ENCODE measurements around the gene BIRC2.
A peak's percentile ranks its signal among the peaks of the same experiment; 100 is the strongest.

BIRC2 gene

DNA sequence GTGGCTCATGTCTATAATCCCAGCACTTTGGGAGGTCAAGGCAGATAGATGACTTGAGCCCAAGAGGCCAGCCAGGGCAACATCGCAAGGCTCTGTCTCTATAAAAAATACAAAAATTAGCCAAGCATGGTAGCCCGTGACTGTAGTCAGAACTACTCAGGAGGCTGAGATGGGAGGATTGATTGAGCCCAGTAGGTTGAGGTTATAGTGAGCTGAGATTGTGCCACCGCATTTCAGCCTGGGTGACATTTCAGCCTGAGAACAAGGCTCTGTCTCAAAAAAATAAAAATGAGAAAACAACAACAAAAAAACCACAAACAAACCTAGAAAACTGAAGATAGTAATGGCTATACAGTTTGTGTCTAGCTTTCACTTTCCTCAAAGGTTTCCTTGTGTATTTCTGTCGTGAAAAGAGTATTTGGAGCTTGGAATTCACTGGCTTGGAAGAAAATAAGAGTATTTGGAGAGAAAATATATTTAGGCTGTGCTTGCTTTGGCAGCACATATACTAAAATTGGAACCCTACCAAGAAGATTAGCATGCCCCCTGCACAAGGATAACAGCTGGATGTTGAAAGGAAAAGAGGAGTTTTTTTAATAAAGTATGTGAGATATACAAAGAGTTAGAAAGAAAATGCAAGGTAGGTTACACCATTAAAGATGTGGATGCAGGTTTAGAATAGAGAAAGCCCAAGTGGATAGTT, 33.6 kb upstream of the BIRC2 start:
- Histone ChIP-seq H3K9me2 (replicated peaks; ENCODE audit: insufficient read depth, low read length) (no peaks in the 10 kb centered on the region), H3K27me3 (replicated peaks; ENCODE audit: insufficient read depth, low read length) (no peaks in the 10 kb centered on the region), H3K36me3 (replicated peaks; ENCODE audit: insufficient read depth, low read length) (no peaks in the 10 kb centered on the region), H3K9ac (ENCODE audit: low read length) (no peak overlapping the region), H3K4me1 (ENCODE audit: low read length) (peaks cover 31% of the 10 kb centered on the region), H3K4me2 (ENCODE audit: low read depth, low read length) (peak overlapping the region; percentile 12; the same call in 1 of the 2 replicates), H4K20me1 (ENCODE audit: insufficient read depth, low read length) (no peaks in the 10 kb centered on the region), H3K4me3 (ENCODE audit: low read length) (no peak overlapping the region), H3F3A (ENCODE audit: insufficient read depth, low read length) (peaks cover 25% of the 10 kb centered on the region), H2AFZ (ENCODE audit: low read length) (no peak overlapping the region), H3K79me2 (ENCODE audit: low read length) (peaks cover 9% of the 10 kb centered on the region), H3K27ac (ENCODE audit: low read length) (no peak overlapping the region), H3K9me3 (replicated peaks; ENCODE audit: insufficient read depth, low read length) (no peaks in the 10 kb centered on the region)
- DNase-seq = no peak
- TF ChIP-seq, protein P1, sequence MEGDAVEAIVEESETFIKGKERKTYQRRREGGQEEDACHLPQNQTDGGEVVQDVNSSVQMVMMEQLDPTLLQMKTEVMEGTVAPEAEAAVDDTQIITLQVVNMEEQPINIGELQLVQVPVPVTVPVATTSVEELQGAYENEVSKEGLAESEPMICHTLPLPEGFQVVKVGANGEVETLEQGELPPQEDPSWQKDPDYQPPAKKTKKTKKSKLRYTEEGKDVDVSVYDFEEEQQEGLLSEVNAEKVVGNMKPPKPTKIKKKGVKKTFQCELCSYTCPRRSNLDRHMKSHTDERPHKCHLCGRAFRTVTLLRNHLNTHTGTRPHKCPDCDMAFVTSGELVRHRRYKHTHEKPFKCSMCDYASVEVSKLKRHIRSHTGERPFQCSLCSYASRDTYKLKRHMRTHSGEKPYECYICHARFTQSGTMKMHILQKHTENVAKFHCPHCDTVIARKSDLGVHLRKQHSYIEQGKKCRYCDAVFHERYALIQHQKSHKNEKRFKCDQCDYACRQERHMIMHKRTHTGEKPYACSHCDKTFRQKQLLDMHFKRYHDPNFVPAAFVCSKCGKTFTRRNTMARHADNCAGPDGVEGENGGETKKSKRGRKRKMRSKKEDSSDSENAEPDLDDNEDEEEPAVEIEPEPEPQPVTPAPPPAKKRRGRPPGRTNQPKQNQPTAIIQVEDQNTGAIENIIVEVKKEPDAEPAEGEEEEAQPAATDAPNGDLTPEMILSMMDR (IDR thresholded peaks at IDR 0.05; ENCODE audit: low read length) = no peak
- TF ChIP-seq EZH2 (optimal IDR thresholded peaks at IDR 0.05; ENCODE audit: low read depth, low read length) = no peak
- no peak for TF ChIP-seq EZH2phosphoT487 (IDR thresholded peaks at IDR 0.05; ENCODE audit: low read length)

DNA sequence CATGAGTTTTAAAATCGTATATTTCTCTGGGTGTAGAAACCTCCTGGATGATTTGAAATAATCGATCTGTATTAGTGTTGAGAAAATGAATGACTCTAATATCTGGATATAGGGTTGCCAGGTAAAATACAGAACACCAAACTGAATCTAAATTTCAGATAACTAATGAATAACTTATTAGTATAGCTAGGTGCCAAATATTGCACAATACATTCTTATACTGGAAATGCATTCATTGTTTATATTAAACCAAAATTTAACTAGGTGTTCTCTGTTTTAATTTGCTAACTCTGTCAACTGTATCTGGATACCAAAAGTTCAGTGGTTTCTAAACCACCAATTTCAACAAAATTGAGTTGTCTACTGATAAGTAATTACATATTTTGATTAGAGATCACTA, 32.2 kb upstream of the BIRC2 start:
- H3K4me1 ChIP-seq (ENCODE audit: low read length) = peaks cover 37% of the 10 kb centered on the region
- no peak overlapping the region for H3K4me2 ChIP-seq (ENCODE audit: low read depth, low read length)
- no peaks in the 10 kb centered on the region for H4K20me1 ChIP-seq (ENCODE audit: insufficient read depth, low read length)
- H3F3A ChIP-seq (ENCODE audit: insufficient read depth, low read length) = peaks cover 28% of the 10 kb centered on the region
- H3K36me3 ChIP-seq (replicated peaks; ENCODE audit: insufficient read depth, low read length) = no peaks in the 10 kb centered on the region
- TF ChIP-seq EZH2 (optimal IDR thresholded peaks at IDR 0.05; ENCODE audit: low read depth, low read length) (no peak), EZH2phosphoT487 (IDR thresholded peaks at IDR 0.05; ENCODE audit: low read length) (no peak)
- TF ChIP-seq, protein P1 (IDR thresholded peaks at IDR 0.05; ENCODE audit: low read length) = no peak
- H3K9me3 ChIP-seq (replicated peaks; ENCODE audit: insufficient read depth, low read length) = no peaks in the 10 kb centered on the region
- H2AFZ ChIP-seq (ENCODE audit: low read length) = no peak overlapping the region
- H3K9me2 ChIP-seq (replicated peaks; ENCODE audit: insufficient read depth, low read length) = no peaks in the 10 kb centered on the region
- H3K27ac ChIP-seq (ENCODE audit: low read length) = no peak overlapping the region
- no peak overlapping the region for H3K4me3 ChIP-seq (ENCODE audit: low read length)
- no peak overlapping the region for H3K9ac ChIP-seq (ENCODE audit: low read length)
- no peaks in the 10 kb centered on the region for H3K27me3 ChIP-seq (replicated peaks; ENCODE audit: insufficient read depth, low read length)
- DNase-seq = no peak
- peaks cover 22% of the 10 kb centered on the region for H3K79me2 ChIP-seq (ENCODE audit: low read length)

DNA sequence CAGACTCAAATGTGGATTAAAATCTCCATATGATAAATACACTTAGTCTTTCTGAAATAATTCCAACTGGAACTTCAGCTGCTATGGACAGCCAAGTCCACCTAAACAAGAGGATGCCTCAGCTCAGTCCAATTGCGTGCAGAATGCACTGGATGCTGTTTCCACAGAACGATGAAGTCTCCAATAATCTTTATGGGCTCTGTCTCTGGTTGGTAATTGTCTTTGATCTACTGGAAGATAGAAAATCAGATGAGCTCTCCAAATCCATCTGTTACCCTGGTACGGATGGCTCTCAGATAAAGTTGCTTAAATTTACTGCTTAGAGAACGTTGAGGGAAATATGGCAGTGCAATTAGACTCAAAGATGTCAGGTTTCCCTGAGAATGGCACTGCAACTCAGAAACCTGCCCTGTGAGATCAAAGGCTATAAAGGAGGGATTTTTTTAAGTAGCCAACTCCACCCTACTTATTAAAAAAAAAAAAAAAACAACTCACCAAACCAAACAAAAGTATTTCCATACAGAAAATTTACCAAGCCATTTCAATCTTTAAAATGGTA, 30.6 kb upstream of the BIRC2 start:
- Histone ChIP-seq H3K9me2 (replicated peaks; ENCODE audit: insufficient read depth, low read length) (no peaks in the 10 kb centered on the region), H3K4me3 (ENCODE audit: low read length) (peak overlapping the region; percentile 78), H3K79me2 (ENCODE audit: low read length) (peaks cover 38% of the 10 kb centered on the region), H4K20me1 (ENCODE audit: insufficient read depth, low read length) (no peaks in the 10 kb centered on the region), H3K9me3 (replicated peaks; ENCODE audit: insufficient read depth, low read length) (no peaks in the 10 kb centered on the region), H3K27ac (ENCODE audit: low read length) (peak overlapping the region; percentile 95), H3K36me3 (replicated peaks; ENCODE audit: insufficient read depth, low read length) (no peaks in the 10 kb centered on the region), H3K4me2 (ENCODE audit: low read depth, low read length) (peak overlapping the region; percentile 85), H2AFZ (ENCODE audit: low read length) (peak overlapping the region; percentile 11), H3F3A (ENCODE audit: insufficient read depth, low read length) (peaks cover 28% of the 10 kb centered on the region), H3K9ac (ENCODE audit: low read length) (peak overlapping the region; percentile 92), H3K27me3 (replicated peaks; ENCODE audit: insufficient read depth, low read length) (no peaks in the 10 kb centered on the region), H3K4me1 (ENCODE audit: low read length) (peaks cover 49% of the 10 kb centered on the region)
- TF ChIP-seq EZH2phosphoT487 (IDR thresholded peaks at IDR 0.05; ENCODE audit: low read length) = no peak
- TF ChIP-seq, protein P1 (IDR thresholded peaks at IDR 0.05; ENCODE audit: low read length) = no peak
- TF ChIP-seq EZH2 (optimal IDR thresholded peaks at IDR 0.05; ENCODE audit: low read depth, low read length) = no peak
- DNase-seq = peak; percentile 37
